A549 (cell line): ENCODE results near the gene USP3.

Experiments
- BCL3 ChIP-seq: fragments of >200 bp; sonication (Bioruptor Twin); formaldehyde crosslinking; IDR thresholded peaks from 3 replicates; pipeline ENCODE4 v1.6.1; 2016
- BHLHE40 ChIP-seq: IDR thresholded peaks from 2 replicates; pipeline ENCODE4 v1.6.1; 2012; ENCODE audit warnings: low read depth, low read length, inconsistent platforms
- CBX8 ChIP-seq: fragments of 200-600 bp; sonication (generic); IDR thresholded peaks from 2 replicates; pipeline ENCODE4 v1.6.1; 2016
- CEBPB ChIP-seq, 2 experiments: fragments of >200 bp in 1 of 2; sonication (Bioruptor Twin) in 1 of 2; formaldehyde crosslinking in 1 of 2; IDR thresholded peaks; 2 replicates each; pipeline ENCODE4 v1.6.1; 2012 to 2016
- KDM1A ChIP-seq: fragments of 200-600 bp; sonication (generic); IDR thresholded peaks from 2 replicates; pipeline ENCODE4 v1.6.1; 2016; ENCODE audit warnings: low read depth, mild to moderate bottlenecking
- NR3C1 ChIP-seq: fragments of >200 bp; sonication (Bioruptor Twin); formaldehyde crosslinking; IDR thresholded peaks from 3 replicates; pipeline ENCODE4 v1.6.1; 2017
- POLR2A ChIP-seq: IDR thresholded peaks from 2 replicates; pipeline ENCODE4 v1.6.1; 2012; ENCODE audit warnings: mild to moderate bottlenecking, low read length
- RCOR1 ChIP-seq: fragments of 150-350 bp; IDR thresholded peaks from 2 replicates; pipeline ENCODE4 v1.6.1; 2014; ENCODE audit warnings: antibody characterized with exemption, low read length, low read depth
- TF ChIP-seq, protein P1 (sequence below): fragments of >200 bp; sonication (Bioruptor Twin); formaldehyde crosslinking; IDR thresholded peaks from 3 replicates; pipeline ENCODE4 v1.5.1; 2016
- TF ChIP-seq, protein P2 (sequence below): IDR thresholded peaks from 2 replicates; pipeline ENCODE4 v1.6.1; 2012
- TF ChIP-seq, protein P3 (sequence below): fragments of 250-450 bp; sonication (Bioruptor Pico); IDR thresholded peaks from 2 replicates; pipeline ENCODE4 v1.5.0; 2021; ENCODE audit warnings: mild to moderate bottlenecking, moderate library complexity, borderline replicate concordance

- TF ChIP-seq BCL3 (no peak), BHLHE40 (no peak), NR3C1 (no peak), CBX8 (no peak), RCOR1 (no peak), CEBPB (IDR thresholded peaks at IDR 0.05) (no peak), POLR2A (no peak), KDM1A (no peak)
- TF ChIP-seq, protein P1, sequence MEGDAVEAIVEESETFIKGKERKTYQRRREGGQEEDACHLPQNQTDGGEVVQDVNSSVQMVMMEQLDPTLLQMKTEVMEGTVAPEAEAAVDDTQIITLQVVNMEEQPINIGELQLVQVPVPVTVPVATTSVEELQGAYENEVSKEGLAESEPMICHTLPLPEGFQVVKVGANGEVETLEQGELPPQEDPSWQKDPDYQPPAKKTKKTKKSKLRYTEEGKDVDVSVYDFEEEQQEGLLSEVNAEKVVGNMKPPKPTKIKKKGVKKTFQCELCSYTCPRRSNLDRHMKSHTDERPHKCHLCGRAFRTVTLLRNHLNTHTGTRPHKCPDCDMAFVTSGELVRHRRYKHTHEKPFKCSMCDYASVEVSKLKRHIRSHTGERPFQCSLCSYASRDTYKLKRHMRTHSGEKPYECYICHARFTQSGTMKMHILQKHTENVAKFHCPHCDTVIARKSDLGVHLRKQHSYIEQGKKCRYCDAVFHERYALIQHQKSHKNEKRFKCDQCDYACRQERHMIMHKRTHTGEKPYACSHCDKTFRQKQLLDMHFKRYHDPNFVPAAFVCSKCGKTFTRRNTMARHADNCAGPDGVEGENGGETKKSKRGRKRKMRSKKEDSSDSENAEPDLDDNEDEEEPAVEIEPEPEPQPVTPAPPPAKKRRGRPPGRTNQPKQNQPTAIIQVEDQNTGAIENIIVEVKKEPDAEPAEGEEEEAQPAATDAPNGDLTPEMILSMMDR: no peak
- TF ChIP-seq, protein P2, sequence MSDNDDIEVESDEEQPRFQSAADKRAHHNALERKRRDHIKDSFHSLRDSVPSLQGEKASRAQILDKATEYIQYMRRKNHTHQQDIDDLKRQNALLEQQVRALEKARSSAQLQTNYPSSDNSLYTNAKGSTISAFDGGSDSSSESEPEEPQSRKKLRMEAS: no peak
- TF ChIP-seq, protein P3, sequence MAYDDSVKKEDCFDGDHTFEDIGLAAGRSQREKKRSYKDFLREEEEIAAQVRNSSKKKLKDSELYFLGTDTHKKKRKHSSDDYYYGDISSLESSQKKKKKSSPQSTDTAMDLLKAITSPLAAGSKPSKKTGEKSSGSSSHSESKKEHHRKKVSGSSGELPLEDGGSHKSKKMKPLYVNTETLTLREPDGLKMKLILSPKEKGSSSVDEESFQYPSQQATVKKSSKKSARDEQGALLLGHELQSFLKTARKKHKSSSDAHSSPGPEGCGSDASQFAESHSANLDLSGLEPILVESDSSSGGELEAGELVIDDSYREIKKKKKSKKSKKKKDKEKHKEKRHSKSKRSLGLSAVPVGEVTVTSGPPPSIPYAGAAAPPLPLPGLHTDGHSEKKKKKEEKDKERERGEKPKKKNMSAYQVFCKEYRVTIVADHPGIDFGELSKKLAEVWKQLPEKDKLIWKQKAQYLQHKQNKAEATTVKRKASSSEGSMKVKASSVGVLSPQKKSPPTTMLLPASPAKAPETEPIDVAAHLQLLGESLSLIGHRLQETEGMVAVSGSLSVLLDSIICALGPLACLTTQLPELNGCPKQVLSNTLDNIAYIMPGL (CRISPR knock-in tag): no peak
Measured at GRCh38 chr15:63531586-63531985, 27.2 kb downstream of the USP3 start.
